Activated CD8-positive, alpha-beta T cell treated with anti-CD3 and anti-CD28 coated beads, Interleukin-2, amount 10 ng/mL, durations not matched to agents 7 days and 5 days (primary cell): ENCODE results near the gene GNS. TPM values are rescaled to one million over a fixed set of nuclear protein-coding genes. Genes with fewer than 3 reads are reported as not detected.
"Not testable (repeated sequence)": the region's sequence is repeated elsewhere in the genome, so short reads cannot be mapped to it uniquely, and the experiment has no call there.

ENCODE experiments used
- ATAC-seq: fragments of 150-1000 bp; cut with Tn5 transposase; one replicate; pipeline ENCODE4 v1.10.0; 2021; ENCODE audit warnings: moderate library complexity
- CTCF ChIA-PET: fragments of 350-600 bp; sonication (Branson Sonifier 250); formaldehyde crosslinking; loops from one replicate; lab custom pipeline; 2021; ENCODE audit warnings: antibody characterized with exemption; lab: Charles Lee
- POLR2A ChIA-PET: fragments of 350-600 bp; sonication (Branson Sonifier 250); formaldehyde crosslinking; loops from one replicate; lab custom pipeline; 2021; ENCODE audit warnings: antibody characterized with exemption; lab: Charles Lee
- DNase-seq: peaks from one replicate; pipeline ENCODE4 v3.0.0-alpha.2; 2020
- H3K27ac Mint-ChIP-seq: one replicate; pipeline ENCODE4 v1.8.0; 2021; ENCODE audit warnings: mild to moderate bottlenecking, mixed read lengths
- H3K27me3 Mint-ChIP-seq: one replicate; pipeline ENCODE4 v1.8.0; 2021; ENCODE audit warnings: low read depth, mixed read lengths
- H3K36me3 Mint-ChIP-seq: one replicate; pipeline ENCODE4 v1.8.0; 2021; ENCODE audit warnings: low read depth, mixed read lengths
- H3K4me1 Mint-ChIP-seq: one replicate; pipeline ENCODE4 v1.8.0; 2021; ENCODE audit warnings: low read depth, mixed read lengths
- H3K4me3 Mint-ChIP-seq: one replicate; pipeline ENCODE4 v1.8.0; 2021; ENCODE audit warnings: mild to moderate bottlenecking, mixed read lengths
- H3K9me3 Mint-ChIP-seq: one replicate; pipeline ENCODE4 v1.8.0; 2022; ENCODE audit warnings: mixed read lengths; ENCODE audit not compliant: insufficient read depth
- total RNA-seq, 2 experiments: library from RNA; stranded (reverse); gene quantifications; one replicate each; pipeline ENCODE4 v1.2.3, GENCODE V29; 2021

GNS gene
- total RNA-seq, 2 experiments from 2014 or later, result 22.1 to 23.2 TPM

- Mint-ChIP-seq H3K4me1 (peaks cover 59% of the 10 kb centered on the region), H3K36me3 (peaks cover 58% of the 10 kb centered on the region), H3K27ac (peak overlapping the region; percentile 12), H3K4me3 (no peak overlapping the region), H3K27me3 (no peaks in the 10 kb centered on the region), H3K9me3 (no peaks in the 10 kb centered on the region)
- ChIA-PET CTCF (interaction anchor here (1.8 to 6.5 kb wide), 6 partner anchors 12 to 148 kb away, joined by 5 to 113 read pairs (median 70); partner anchors contain the start of gene RASSF3), POLR2A (no interaction called here)
- no peak for ATAC-seq
- DNase-seq, result no peak
These were observed 63.7 kb downstream of the GNS start for GRCh38 chr12:64695550-64695949.

- Mint-ChIP-seq H3K9me3 (no peaks in the 10 kb centered on the region), H3K4me3 (no peak overlapping the region), H3K27me3 (no peaks in the 10 kb centered on the region), H3K27ac (peak overlapping the region; percentile 23), H3K36me3 (peaks cover 53% of the 10 kb centered on the region), H3K4me1 (peaks cover 51% of the 10 kb centered on the region)
- ChIA-PET POLR2A (interaction anchor here (0.6 kb wide), 1 partner anchor 33 kb away, joined by 3 read pairs; no protein-coding TSS in a partner anchor), CTCF (interaction anchor here (0.9 to 6.5 kb wide), 6 partner anchors 12 to 147 kb away, joined by 3 to 113 read pairs (median 70); partner anchors contain the start of gene RASSF3)
- ATAC-seq (no peak), DNase-seq (no peak)
These were observed 64.8 kb downstream of the GNS start for GRCh38 chr12:64694130-64695040.

DNA sequence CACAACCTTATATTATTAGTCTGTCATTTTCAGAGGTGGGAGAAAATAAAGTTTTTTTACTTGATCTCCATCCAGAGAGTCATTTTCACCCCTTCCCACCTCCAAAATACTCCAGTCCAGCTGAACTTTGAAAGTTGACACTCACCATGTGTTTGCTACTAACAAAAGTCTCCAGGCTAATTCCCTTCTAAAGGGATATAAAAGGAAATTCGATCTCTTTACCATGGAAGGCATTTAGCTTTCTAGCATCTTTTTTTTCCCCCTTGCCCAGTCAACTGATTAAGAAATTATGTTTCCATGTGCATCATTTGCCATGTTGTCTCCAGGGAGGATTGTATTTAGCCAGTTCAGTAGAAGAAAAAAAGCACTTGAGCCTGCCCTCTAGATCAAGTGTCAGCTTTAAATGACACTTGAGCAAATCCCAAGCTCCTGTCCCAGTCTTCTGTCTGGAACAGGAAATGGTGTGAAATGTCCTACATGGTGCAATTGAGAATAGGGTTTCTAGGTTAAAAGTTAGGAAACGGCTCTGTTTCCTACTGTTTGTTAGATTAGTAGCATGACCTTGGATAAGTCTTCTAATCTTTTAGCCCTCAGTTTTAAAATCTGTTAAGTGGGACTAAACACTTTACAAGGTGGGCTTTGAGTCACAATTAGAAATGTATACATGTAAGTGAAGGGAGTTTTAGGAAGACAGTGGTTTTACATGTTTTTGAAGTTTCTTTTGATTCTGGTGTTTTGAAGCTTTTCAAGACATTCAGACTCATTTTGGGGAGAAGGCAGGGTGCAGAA, 67.2 kb downstream of the GNS start:
- H3K27ac Mint-ChIP-seq, result peak overlapping the region; percentile 26
- DNase-seq (no peak), ATAC-seq (no peak)
- H3K4me1 Mint-ChIP-seq, result peaks cover 66% of the 10 kb centered on the region
- H3K36me3 Mint-ChIP-seq, result peaks cover 66% of the 10 kb centered on the region
- ChIA-PET POLR2A (no interaction called here), CTCF (interaction anchor here (2.0 kb wide), 1 partner anchor 143 kb away, joined by 12 read pairs; no protein-coding TSS in a partner anchor)
- no peaks in the 10 kb centered on the region for H3K27me3 Mint-ChIP-seq
- no peak overlapping the region for H3K4me3 Mint-ChIP-seq
- H3K9me3 Mint-ChIP-seq, result no peaks in the 10 kb centered on the region

GRCh38 chr12:64691227-64691794, 67.9 kb downstream of the GNS start:
- ChIA-PET CTCF (interaction anchor here (2.0 kb wide), 1 partner anchor 142 kb away, joined by 12 read pairs; no protein-coding TSS in a partner anchor), POLR2A (no interaction called here)
- H3K27ac Mint-ChIP-seq, result peak overlapping the region; percentile 48
- no peak overlapping the region for H3K4me3 Mint-ChIP-seq
- ATAC-seq (no peak), DNase-seq (no peak)
- H3K9me3 Mint-ChIP-seq, result no peaks in the 10 kb centered on the region
- peaks cover 63% of the 10 kb centered on the region for H3K36me3 Mint-ChIP-seq
- H3K4me1 Mint-ChIP-seq, result peaks cover 63% of the 10 kb centered on the region
- H3K27me3 Mint-ChIP-seq, result no peaks in the 10 kb centered on the region

GRCh38 chr12:64690236-64690635, 69.0 kb downstream of the GNS start:
- DNase-seq, H3K27ac Mint-ChIP-seq, H3K27me3 Mint-ChIP-seq, H3K9me3 Mint-ChIP-seq, H3K4me3 Mint-ChIP-seq, ATAC-seq: not testable (repeated sequence)
- CTCF ChIA-PET, result interaction anchor here (1.5 to 15.4 kb wide), 3 partner anchors 6 to 30 kb away, joined by 4 to 112 read pairs (median 11); no protein-coding TSS in a partner anchor
- Mint-ChIP-seq H3K4me1 (peaks cover 65% of the 10 kb centered on the region), H3K36me3 (peaks cover 66% of the 10 kb centered on the region)
- POLR2A ChIA-PET, result interaction anchor here (0.6 to 1.2 kb wide), 3 partner anchors 10 to 173 kb away, joined by 3 read pairs; no protein-coding TSS in a partner anchor

- ChIA-PET POLR2A (interaction anchor here (1.3 kb wide), 1 partner anchor 79 kb away, joined by 3 read pairs; the partner anchor contains the start of gene RASSF3), CTCF (interaction anchor here (0.7 to 15.4 kb wide), 7 partner anchors 7 to 139 kb away, joined by 4 to 112 read pairs (median 6); no protein-coding TSS in a partner anchor)
- no peaks in the 10 kb centered on the region for H3K27me3 Mint-ChIP-seq
- no peak for ATAC-seq
- no peaks in the 10 kb centered on the region for H3K9me3 Mint-ChIP-seq
- H3K4me3 Mint-ChIP-seq, result no peak overlapping the region
- H3K4me1 Mint-ChIP-seq, result peaks cover 68% of the 10 kb centered on the region
- DNase-seq, result no peak
- peaks cover 67% of the 10 kb centered on the region for H3K36me3 Mint-ChIP-seq
- peak overlapping the region; percentile 79 for H3K27ac Mint-ChIP-seq
These were observed 70.5 kb downstream of the GNS start for GRCh38 chr12:64688715-64689114.

DNA sequence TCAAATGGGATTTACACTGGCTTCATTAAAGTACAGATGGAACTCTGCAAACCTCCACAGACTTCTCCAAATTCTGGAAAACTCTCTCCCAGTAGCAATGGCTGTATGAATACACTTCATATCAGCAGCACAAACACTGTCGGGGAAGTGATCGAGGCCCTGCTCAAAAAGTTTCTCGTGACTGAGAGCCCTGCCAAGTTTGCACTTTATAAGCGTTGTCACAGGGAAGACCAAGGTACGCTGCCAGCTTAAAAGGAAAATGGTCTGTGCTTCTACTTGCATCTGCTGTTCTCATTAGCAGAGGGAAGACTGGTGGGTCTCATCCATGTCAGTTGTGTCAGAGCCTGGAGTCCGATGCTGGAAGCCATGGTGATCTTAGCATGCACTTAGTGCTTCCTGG, 71.0 kb downstream of the GNS start:
- Mint-ChIP-seq H3K4me3 (peak overlapping the region; percentile 34), H3K27ac (peak overlapping the region; percentile 79), H3K4me1 (peaks cover 71% of the 10 kb centered on the region), H3K36me3 (peaks cover 69% of the 10 kb centered on the region), H3K27me3 (no peaks in the 10 kb centered on the region), H3K9me3 (no peaks in the 10 kb centered on the region)
- ATAC-seq, result no peak
- DNase-seq, result no peak
- ChIA-PET CTCF (interaction anchor here (1.2 to 15.4 kb wide), 5 partner anchors 8 to 139 kb away, joined by 3 to 112 read pairs (median 6); no protein-coding TSS in a partner anchor), POLR2A (interaction anchor here (1.0 to 1.3 kb wide), 2 partner anchors 19 to 78 kb away, joined by 3 read pairs; partner anchors contain the start of gene RASSF3)

- H3K4me1 Mint-ChIP-seq, result peaks cover 75% of the 10 kb centered on the region
These were observed 71.4 kb downstream of the GNS start for GRCh38 chr12:64687816-64688215.

DNA sequence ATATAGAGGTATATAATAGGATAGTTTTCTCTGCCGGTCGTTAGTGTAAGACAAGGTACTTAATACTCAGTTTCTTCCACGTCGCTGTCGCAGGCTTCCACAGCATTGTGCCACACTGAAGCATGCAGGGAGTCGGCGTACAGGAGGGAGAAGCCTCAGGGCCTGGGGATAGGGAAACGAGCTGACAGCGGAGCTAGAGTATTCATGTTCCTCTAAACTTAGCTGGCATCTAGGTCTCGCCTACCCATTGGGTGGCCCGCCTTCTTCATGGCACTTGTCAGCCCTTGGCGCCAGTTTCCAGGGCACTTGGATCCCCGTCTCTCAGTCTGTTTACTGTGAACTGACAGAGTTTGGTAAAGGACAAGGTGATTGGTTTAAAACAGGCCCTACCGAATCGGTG, 73.6 kb downstream of the GNS start:
- no peak for DNase-seq
- Mint-ChIP-seq H3K4me1 (peaks cover 80% of the 10 kb centered on the region), H3K27ac (peak overlapping the region; percentile 68), H3K36me3 (peaks cover 68% of the 10 kb centered on the region), H3K27me3 (no peaks in the 10 kb centered on the region), H3K4me3 (no peak overlapping the region), H3K9me3 (no peaks in the 10 kb centered on the region)
- ChIA-PET CTCF (interaction anchor here (1.0 to 15.4 kb wide), 4 partner anchors 9 to 136 kb away, joined by 3 to 112 read pairs (median 13); no protein-coding TSS in a partner anchor), POLR2A (interaction anchor here (0.6 to 8.8 kb wide), 2 partner anchors 16 to 116 kb away, joined by 3 to 71 read pairs; no protein-coding TSS in a partner anchor)
- ATAC-seq, result no peak

More at GRCh38 chr12:64687816-64688215, 71.4 kb downstream of the GNS start:
- peak; percentile 49 for DNase-seq
- peak overlapping the region; percentile 34 for H3K4me3 Mint-ChIP-seq
- H3K27ac Mint-ChIP-seq, result peak overlapping the region; percentile 79
- CTCF ChIA-PET, result interaction anchor here (1.2 to 15.4 kb wide), 3 partner anchors 8 to 138 kb away, joined by 3 to 112 read pairs (median 6); no protein-coding TSS in a partner anchor
- no peaks in the 10 kb centered on the region for H3K9me3 Mint-ChIP-seq
- ATAC-seq, result peak; percentile 28
- POLR2A ChIA-PET, result interaction anchor here (1.0 to 1.3 kb wide), 2 partner anchors 18 to 78 kb away, joined by 3 read pairs; partner anchors contain the start of gene RASSF3
- peaks cover 69% of the 10 kb centered on the region for H3K36me3 Mint-ChIP-seq
- no peaks in the 10 kb centered on the region for H3K27me3 Mint-ChIP-seq

- Mint-ChIP-seq H3K36me3 (peaks cover 67% of the 10 kb centered on the region), H3K27ac (peak overlapping the region; percentile 79), H3K4me3 (no peak overlapping the region), H3K27me3 (no peaks in the 10 kb centered on the region), H3K4me1 (peaks cover 85% of the 10 kb centered on the region), H3K9me3 (no peaks in the 10 kb centered on the region)
- DNase-seq (no peak), ATAC-seq (peak; percentile 22)
- ChIA-PET POLR2A (interaction anchor here (0.6 to 8.8 kb wide), 2 partner anchors 15 to 117 kb away, joined by 3 to 71 read pairs; no protein-coding TSS in a partner anchor), CTCF (interaction anchor here (1.0 to 15.4 kb wide), 4 partner anchors 9 to 135 kb away, joined by 3 to 112 read pairs (median 13); no protein-coding TSS in a partner anchor)
These were observed 74.2 kb downstream of the GNS start for GRCh38 chr12:64685050-64685449.
